ENCODE results near the gene MUCL1.
"Not testable (repeated sequence)": the region's sequence is repeated elsewhere in the genome, so short reads cannot be mapped to it uniquely, and the experiment has no call there.

The MUCL1 gene

DNA sequence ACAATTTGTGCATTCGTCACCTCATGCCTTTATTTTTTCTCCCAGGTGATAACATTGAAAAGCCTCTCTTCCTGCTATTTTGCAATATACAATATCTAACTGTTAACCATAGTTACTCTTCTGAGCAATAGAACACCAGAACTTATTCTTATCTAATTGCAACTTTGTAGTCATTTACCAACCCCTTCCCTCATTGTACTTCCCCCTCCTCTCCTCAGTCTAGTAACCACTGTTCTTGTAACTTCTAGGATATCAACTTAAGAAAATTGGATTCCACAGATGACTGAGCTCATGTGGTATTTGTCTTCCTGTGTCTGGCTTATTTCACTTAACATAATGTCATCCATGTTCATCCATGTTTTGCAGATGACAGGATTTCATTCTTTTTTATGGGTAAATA, 7.6 kb downstream of the MUCL1 start:
- H3K27ac ChIP-seq (ENCODE audit: insufficient read depth, low read depth, low read length, poor library complexity, severe bottlenecking): no peak overlapping the region
- H3K27me3 ChIP-seq (ENCODE audit: control insufficient read depth, insufficient read depth, low read length, poor library complexity, severe bottlenecking): no peaks in the 10 kb centered on the region
- no peaks in the 10 kb centered on the region for H3K9me3 ChIP-seq (ENCODE audit: control insufficient read depth, low read length)
- H3K4me3 ChIP-seq (ENCODE audit: insufficient read depth, low read depth, low read length): no peak overlapping the region
- no peaks in the 10 kb centered on the region for H3K36me3 ChIP-seq (ENCODE audit: control insufficient read depth, insufficient read depth, low read length)
- no peaks in the 10 kb centered on the region for H3K4me1 ChIP-seq (ENCODE audit: control insufficient read depth, insufficient read depth, low read length)
- WGBS, 2 experiments: 78 to 94% methylated on average over 1 of the region's 1 CpG

GRCh38 chr12:54863948-54864618, 9.8 kb downstream of the MUCL1 start:
- Histone ChIP-seq H3K27me3 (ENCODE audit: control insufficient read depth, insufficient read depth, low read length, poor library complexity, severe bottlenecking) (no peaks in the 10 kb centered on the region), H3K4me1 (ENCODE audit: control insufficient read depth, insufficient read depth, low read length) (no peaks in the 10 kb centered on the region)
- WGBS, 2 experiments: 78 to 83% methylated on average over 1 of the region's 1 CpG

GRCh38 chr12:54865683-54866324, 11.5 kb downstream of the MUCL1 start:
- 89 to 95% methylated on average over 4 of the region's 4 CpGs for WGBS, 2 experiments
- Histone ChIP-seq H3K27me3 (ENCODE audit: control insufficient read depth, insufficient read depth, low read length, poor library complexity, severe bottlenecking) (no peaks in the 10 kb centered on the region), H3K27ac (ENCODE audit: insufficient read depth, low read depth, low read length, poor library complexity, severe bottlenecking) (no peak overlapping the region), H3K4me3 (ENCODE audit: insufficient read depth, low read depth, low read length) (no peak overlapping the region), H3K9me3 (ENCODE audit: control insufficient read depth, low read length) (no peaks in the 10 kb centered on the region), H3K36me3 (ENCODE audit: control insufficient read depth, insufficient read depth, low read length) (no peaks in the 10 kb centered on the region), H3K4me1 (ENCODE audit: control insufficient read depth, insufficient read depth, low read length) (no peaks in the 10 kb centered on the region)

More at GRCh38 chr12:54863948-54864618, 9.8 kb downstream of the MUCL1 start:
- H3K9me3 ChIP-seq (ENCODE audit: control insufficient read depth, low read length): no peaks in the 10 kb centered on the region
- no peaks in the 10 kb centered on the region for H3K36me3 ChIP-seq (ENCODE audit: control insufficient read depth, insufficient read depth, low read length)
- no peak overlapping the region for H3K27ac ChIP-seq (ENCODE audit: insufficient read depth, low read depth, low read length, poor library complexity, severe bottlenecking)
- H3K4me3 ChIP-seq (ENCODE audit: insufficient read depth, low read depth, low read length): no peak overlapping the region

DNA sequence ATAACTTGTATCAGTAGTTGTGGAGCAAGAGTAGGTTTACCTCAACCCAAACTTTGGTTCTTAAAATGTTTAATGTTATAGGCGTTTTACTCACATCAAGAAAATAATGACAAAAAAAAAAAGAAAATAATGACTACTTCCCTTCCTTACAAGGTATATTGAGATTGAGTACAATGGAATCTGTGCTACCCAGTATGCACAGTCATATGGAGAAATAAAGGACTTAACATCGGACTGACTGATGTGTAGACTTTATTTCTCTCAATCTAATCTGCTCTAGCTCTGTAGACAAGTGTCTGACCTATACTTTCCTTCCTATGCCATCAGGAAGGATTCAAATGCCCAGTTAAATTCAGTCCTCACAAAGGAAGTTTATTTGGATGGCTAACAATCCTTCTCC, 14.4 kb downstream of the MUCL1 start:
- H3K4me3 ChIP-seq (ENCODE audit: insufficient read depth, low read depth, low read length): no peak overlapping the region
- H3K4me1 ChIP-seq (ENCODE audit: control insufficient read depth, insufficient read depth, low read length): no peaks in the 10 kb centered on the region
- no peaks in the 10 kb centered on the region for H3K27me3 ChIP-seq (ENCODE audit: control insufficient read depth, insufficient read depth, low read length, poor library complexity, severe bottlenecking)
- H3K36me3 ChIP-seq (ENCODE audit: control insufficient read depth, insufficient read depth, low read length): no peaks in the 10 kb centered on the region
- no peaks in the 10 kb centered on the region for H3K9me3 ChIP-seq (ENCODE audit: control insufficient read depth, low read length)
- 96 to 100% methylated on average over 1 of the region's 2 CpGs for WGBS, 2 experiments
- no peak overlapping the region for H3K27ac ChIP-seq (ENCODE audit: insufficient read depth, low read depth, low read length, poor library complexity, severe bottlenecking)

GRCh38 chr12:54870048-54870447, 15.7 kb downstream of the MUCL1 start:
- Histone ChIP-seq H3K27me3 (ENCODE audit: control insufficient read depth, insufficient read depth, low read length, poor library complexity, severe bottlenecking) (no peaks in the 10 kb centered on the region), H3K9me3 (ENCODE audit: control insufficient read depth, low read length) (no peaks in the 10 kb centered on the region), H3K27ac (ENCODE audit: insufficient read depth, low read depth, low read length, poor library complexity, severe bottlenecking) (no peak overlapping the region), H3K4me1 (ENCODE audit: control insufficient read depth, insufficient read depth, low read length) (no peaks in the 10 kb centered on the region), H3K4me3 (ENCODE audit: insufficient read depth, low read depth, low read length) (no peak overlapping the region), H3K36me3 (ENCODE audit: control insufficient read depth, insufficient read depth, low read length) (no peaks in the 10 kb centered on the region)
- 100% methylated on average over 1 of the region's 1 CpG for WGBS, 2 experiments

GRCh38 chr12:54870617-54871016, 16.3 kb downstream of the MUCL1 start:
- no peaks in the 10 kb centered on the region for H3K36me3 ChIP-seq (ENCODE audit: control insufficient read depth, insufficient read depth, low read length)
- no peak overlapping the region for H3K4me3 ChIP-seq (ENCODE audit: insufficient read depth, low read depth, low read length)
- no peaks in the 10 kb centered on the region for H3K9me3 ChIP-seq (ENCODE audit: control insufficient read depth, low read length)
- 97 to 98% methylated on average over 3 to 4 of the region's 5 CpGs for WGBS, 2 experiments
- no peaks in the 10 kb centered on the region for H3K27me3 ChIP-seq (ENCODE audit: control insufficient read depth, insufficient read depth, low read length, poor library complexity, severe bottlenecking)
- H3K27ac ChIP-seq (ENCODE audit: insufficient read depth, low read depth, low read length, poor library complexity, severe bottlenecking): no peak overlapping the region
- H3K4me1 ChIP-seq (ENCODE audit: control insufficient read depth, insufficient read depth, low read length): no peaks in the 10 kb centered on the region

- H3K4me1 ChIP-seq (ENCODE audit: control insufficient read depth, insufficient read depth, low read length): no peaks in the 10 kb centered on the region
- WGBS, 2 experiments: 85 to 91% methylated on average over 3 of the region's 3 CpGs
- no peaks in the 10 kb centered on the region for H3K9me3 ChIP-seq (ENCODE audit: control insufficient read depth, low read length)
- no peaks in the 10 kb centered on the region for H3K27me3 ChIP-seq (ENCODE audit: control insufficient read depth, insufficient read depth, low read length, poor library complexity, severe bottlenecking)
- H3K27ac ChIP-seq (ENCODE audit: insufficient read depth, low read depth, low read length, poor library complexity, severe bottlenecking): no peak overlapping the region
- no peaks in the 10 kb centered on the region for H3K36me3 ChIP-seq (ENCODE audit: control insufficient read depth, insufficient read depth, low read length)
- H3K4me3 ChIP-seq (ENCODE audit: insufficient read depth, low read depth, low read length): no peak overlapping the region
These were observed 24.8 kb downstream of the MUCL1 start for GRCh38 chr12:54879150-54879549.

- Histone ChIP-seq H3K27me3 (ENCODE audit: control insufficient read depth, insufficient read depth, low read length, poor library complexity, severe bottlenecking) (no peaks in the 10 kb centered on the region), H3K4me1 (ENCODE audit: control insufficient read depth, insufficient read depth, low read length) (no peaks in the 10 kb centered on the region), H3K4me3 (ENCODE audit: insufficient read depth, low read depth, low read length) (no peak overlapping the region), H3K36me3 (ENCODE audit: control insufficient read depth, insufficient read depth, low read length) (no peaks in the 10 kb centered on the region), H3K27ac (ENCODE audit: insufficient read depth, low read depth, low read length, poor library complexity, severe bottlenecking) (no peak overlapping the region), H3K9me3 (ENCODE audit: control insufficient read depth, low read length) (no peaks in the 10 kb centered on the region)
These were observed 25.3 kb downstream of the MUCL1 start for GRCh38 chr12:54879579-54879978.

GRCh38 chr12:54882079-54882478, 27.8 kb downstream of the MUCL1 start:
- Histone ChIP-seq H3K9me3 (ENCODE audit: control insufficient read depth, low read length) (no peaks in the 10 kb centered on the region), H3K27ac (ENCODE audit: insufficient read depth, low read depth, low read length, poor library complexity, severe bottlenecking) (no peak overlapping the region), H3K4me1 (ENCODE audit: control insufficient read depth, insufficient read depth, low read length) (no peaks in the 10 kb centered on the region), H3K36me3 (ENCODE audit: control insufficient read depth, insufficient read depth, low read length) (no peaks in the 10 kb centered on the region), H3K4me3 (ENCODE audit: insufficient read depth, low read depth, low read length) (no peak overlapping the region), H3K27me3 (ENCODE audit: control insufficient read depth, insufficient read depth, low read length, poor library complexity, severe bottlenecking) (no peaks in the 10 kb centered on the region)
- 96 to 100% methylated on average over 2 of the region's 2 CpGs for WGBS, 2 experiments

- H3K4me1 ChIP-seq (ENCODE audit: control insufficient read depth, insufficient read depth, low read length): not testable (repeated sequence)
- WGBS, 2 experiments: 88 to 100% methylated on average over 1 of the region's 1 CpG
These were observed 28.3 kb downstream of the MUCL1 start for GRCh38 chr12:54882597-54882996.

More at GRCh38 chr12:54882597-54882996, 28.3 kb downstream of the MUCL1 start:
- not testable (repeated sequence) for H3K27ac ChIP-seq (ENCODE audit: insufficient read depth, low read depth, low read length, poor library complexity, severe bottlenecking); H3K4me3 ChIP-seq (ENCODE audit: insufficient read depth, low read depth, low read length); H3K9me3 ChIP-seq (ENCODE audit: control insufficient read depth, low read length); H3K36me3 ChIP-seq (ENCODE audit: control insufficient read depth, insufficient read depth, low read length); H3K27me3 ChIP-seq (ENCODE audit: control insufficient read depth, insufficient read depth, low read length, poor library complexity, severe bottlenecking)

Measured in ectodermal cell (in vitro differentiated cells).